ENCODE results near the gene PANX2.
A peak's percentile ranks its signal among the peaks of the same experiment; 100 is the strongest.
"Not testable (repeated sequence)": the region's sequence is repeated elsewhere in the genome, so short reads cannot be mapped to it uniquely, and the experiment has no call there.

Gene PANX2

DNA sequence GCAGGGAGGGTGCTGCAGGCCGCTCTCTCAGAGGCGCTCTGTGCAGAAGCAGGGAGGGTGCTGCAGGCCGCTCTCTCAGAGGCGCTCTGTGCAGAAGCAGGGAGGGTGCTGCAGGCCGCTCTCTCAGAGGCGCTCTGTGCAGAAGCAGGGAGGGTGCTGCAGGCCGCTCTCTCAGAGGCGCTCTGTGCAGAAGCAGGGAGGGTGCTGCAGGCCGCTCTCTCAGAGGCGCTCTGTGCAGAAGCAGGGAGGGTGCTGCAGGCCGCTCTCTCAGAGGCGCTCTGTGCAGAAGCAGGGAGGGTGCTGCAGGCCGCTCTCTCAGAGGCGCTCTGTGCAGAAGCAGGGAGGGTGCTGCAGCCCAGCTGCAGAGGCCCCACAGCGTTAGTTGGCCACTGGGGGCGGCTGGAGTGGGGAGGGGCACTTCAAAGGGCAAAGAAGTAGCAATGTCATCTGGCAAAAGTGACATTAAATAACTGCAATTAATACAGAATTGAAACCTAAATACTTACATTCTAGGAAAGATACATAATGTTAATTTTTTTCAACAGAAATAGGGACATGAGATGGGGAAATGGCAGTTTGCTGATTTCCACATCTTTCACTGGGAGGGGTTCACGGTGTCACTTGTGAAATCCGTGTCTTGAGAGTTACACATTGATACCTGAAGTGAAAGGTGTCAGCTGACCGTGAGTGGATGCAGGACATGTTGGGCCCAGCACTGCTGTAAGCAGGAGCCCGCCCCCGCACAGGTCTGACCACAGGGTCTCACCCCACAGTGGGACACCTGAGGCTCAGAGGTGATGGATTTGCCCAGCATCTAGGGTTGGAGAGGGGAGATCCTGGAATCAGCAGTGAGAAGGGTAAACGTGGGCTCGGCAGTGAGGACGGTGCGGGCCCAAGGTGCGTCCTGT, 23.0 kb upstream of the PANX2 start:
- DNase-seq, result not testable (repeated sequence)

DNA sequence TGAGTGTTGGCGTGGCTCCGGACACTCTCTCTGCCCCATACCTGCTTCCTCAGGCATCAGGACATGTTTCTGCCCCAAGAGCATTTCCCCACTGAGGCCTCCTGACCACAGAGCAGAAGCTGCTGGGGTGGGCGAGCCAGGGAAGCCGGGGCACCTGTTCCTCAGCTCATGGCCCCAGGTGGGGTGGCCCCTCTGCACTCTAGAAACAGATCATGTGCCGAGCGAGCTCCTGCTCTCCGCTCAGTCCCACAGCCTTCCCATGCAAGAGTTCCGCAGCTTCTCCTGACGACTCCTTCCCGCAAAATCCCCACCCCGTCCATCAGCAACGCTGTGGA, 22.4 kb upstream of the PANX2 start:
- no peak for DNase-seq

DNA sequence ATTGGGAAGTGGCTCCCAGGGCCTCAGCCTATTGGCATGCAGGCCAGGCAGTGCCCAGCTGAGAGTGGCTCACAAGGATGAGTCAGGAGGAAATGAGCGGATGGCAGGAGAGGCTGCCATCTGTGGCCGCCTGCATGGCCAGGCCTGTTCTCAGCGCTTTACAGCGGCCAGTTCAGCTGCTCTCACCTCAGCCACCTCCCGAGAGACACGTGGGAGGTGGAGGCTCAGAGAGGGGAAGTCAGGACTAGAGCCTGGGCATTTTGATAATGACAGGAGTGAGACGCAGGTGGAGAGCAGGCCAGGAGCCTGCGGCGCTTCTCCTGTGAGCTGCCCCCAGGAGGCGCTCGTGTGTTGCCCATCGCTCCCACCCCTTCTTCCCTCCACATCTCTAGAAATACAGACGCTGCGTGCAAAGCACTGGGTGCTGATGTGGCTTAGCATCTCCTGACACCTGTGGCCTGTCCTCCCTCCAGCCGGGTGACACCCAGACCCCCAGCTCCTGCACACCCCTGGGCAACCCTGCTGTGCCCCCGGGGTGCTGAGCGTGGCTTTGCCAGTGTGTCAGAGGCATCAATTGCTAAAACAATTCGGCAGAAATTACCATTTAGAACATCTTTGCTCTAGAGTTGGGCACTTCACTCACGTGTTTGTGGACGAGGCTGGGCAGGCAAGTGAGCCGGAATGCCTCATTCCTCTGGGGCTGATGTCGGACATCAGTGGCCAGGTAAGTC, 21.4 kb upstream of the PANX2 start:
- DNase-seq, result peak in 8 of 58 donors; percentile 8 to 45 (median 24)

DNA sequence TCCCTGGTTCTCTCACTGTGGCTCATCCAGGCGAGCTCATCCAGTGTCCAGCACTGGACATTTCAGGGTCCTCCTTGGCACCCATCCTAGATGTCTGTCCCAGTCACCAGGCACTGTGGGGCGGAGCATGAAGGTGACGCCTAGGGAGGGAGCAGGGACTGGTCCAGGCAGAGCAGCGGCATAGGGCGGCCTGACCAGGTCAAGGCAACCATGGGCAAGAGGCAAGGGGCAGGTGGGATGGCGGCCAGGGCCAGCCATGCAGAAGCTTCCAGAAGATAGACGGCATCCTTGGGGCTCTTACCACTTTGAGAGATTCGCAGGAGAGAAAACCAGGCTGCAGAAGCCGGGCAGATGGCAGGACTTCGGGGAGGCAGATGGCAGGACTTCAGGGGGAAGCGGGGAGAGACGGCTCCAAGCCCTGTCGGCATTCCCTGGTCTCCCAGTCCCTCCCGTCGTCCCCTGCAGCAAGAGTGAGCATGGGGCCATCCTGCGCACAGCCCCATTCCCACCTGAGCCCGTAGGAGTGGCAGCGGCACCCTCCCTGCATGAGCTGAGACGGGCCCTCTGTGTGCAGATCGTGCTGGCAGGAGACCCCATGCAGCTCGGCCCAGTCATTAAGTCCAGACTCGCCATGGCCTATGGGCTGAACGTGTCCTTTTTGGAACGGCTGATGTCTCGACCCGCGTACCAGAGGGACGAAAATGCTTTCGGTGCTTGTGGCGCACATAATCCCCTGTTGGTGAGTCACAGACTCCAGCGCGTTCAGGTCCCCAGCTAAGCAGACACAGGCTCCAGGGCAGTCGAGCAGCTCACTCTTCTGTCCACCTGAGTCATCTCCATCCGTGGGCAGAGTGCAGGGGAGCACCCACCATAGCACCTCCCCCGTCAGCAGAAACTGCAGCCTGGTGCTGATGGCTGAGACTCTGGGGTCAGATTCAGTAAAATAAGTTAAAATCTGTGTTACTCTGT, 20.1 kb upstream of the PANX2 start:
- DNase-seq, result no peak

DNA sequence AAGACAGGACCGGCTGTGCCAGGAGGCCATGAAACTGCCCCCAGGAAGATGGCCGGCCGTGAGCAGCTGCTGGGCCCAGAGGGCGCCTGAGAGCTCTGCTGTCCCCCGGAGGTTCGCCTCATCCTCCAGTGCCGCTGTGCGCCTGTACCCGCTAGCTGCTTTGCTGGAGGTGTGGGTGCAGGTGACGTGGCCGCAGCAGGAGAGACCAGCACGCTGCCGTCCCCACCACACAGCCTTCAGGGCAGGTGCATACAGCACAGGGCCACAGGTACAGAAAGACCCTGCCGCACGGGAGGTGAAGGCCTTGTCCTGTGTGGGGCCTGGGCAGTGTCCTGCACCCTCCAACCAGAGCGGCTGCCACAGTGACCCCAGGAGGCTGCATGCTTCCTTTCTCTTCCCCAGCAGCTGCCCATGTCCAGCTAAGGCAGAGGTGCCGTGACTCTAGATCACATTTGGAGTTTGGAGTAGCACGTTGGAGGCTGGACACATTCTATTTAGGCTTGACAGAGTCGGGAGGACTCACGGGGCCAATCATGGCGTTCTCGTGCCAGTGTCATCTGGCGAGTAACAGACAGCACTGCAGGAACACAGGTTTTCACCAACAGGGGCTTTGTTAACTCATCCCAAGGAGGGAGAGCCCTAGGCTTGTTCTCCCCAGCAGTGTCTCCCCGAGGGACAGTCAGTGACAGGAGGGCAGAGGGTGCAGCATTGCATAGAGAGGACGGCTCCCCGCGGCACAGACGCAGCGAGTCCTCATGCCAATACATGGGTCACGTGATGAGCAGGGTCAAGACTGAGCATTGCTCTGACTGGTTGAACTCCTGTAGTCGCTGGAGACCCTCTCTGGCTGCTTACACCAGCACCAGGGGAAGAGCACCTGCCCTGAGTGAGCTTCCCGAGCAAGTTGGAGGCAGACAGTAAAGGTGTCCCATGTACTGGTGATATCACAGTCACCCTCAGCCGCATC, 18.7 kb upstream of the PANX2 start:
- no peak for DNase-seq

DNA sequence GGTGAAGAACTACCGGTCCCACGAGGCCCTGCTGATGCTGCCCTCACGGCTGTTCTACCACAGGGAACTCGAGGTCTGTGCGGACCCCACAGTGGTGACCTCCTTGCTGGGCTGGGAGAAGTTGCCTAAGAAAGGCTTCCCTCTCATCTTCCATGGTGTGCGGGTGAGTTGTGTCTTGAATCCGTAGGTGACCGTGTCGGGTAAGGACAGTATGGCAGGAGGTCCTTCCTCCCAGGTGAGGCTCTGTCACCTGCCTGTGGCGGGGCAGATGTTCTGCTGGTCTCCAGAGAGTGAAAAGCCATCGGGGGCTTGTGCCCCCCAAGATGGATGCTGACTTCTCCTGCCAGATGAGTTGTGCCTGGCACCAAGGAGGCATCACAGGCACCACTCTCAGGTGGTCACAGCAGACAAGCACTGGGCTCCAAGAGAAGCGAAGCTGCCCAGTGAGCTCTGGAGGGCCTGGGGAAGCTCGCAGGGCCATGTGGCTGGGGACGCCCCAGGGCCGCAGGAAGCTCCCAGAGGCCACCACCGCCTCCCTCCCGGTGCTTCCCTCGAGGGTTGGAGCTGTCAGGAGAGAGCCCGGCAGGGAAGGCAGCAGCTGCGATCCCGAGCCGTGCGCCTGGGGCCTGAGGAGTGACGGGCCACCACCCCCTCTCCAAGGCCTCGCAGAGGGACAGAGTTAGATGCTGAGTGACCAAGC, 17.3 kb upstream of the PANX2 start:
- DNase-seq, result no peak

DNA sequence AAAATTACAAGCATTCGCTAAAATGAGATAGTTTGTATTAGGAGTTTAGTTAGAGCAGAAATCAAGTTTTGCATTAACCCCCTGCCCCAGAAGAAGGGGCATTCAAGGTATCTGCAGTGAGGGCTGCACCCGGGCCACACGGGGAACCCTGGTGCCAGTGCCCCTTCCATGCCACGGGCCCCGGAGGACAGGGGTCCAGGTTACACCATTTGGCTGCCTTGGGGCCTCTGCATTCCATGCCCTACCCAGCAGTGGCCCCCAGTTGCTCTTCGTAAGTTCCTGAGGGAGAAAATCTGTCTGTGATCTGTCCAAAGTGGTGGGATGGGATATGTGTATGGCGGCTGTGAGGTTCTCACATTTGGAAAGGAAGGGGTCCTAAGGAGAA, 16.8 kb upstream of the PANX2 start:
- DNase-seq, result no peak

DNA sequence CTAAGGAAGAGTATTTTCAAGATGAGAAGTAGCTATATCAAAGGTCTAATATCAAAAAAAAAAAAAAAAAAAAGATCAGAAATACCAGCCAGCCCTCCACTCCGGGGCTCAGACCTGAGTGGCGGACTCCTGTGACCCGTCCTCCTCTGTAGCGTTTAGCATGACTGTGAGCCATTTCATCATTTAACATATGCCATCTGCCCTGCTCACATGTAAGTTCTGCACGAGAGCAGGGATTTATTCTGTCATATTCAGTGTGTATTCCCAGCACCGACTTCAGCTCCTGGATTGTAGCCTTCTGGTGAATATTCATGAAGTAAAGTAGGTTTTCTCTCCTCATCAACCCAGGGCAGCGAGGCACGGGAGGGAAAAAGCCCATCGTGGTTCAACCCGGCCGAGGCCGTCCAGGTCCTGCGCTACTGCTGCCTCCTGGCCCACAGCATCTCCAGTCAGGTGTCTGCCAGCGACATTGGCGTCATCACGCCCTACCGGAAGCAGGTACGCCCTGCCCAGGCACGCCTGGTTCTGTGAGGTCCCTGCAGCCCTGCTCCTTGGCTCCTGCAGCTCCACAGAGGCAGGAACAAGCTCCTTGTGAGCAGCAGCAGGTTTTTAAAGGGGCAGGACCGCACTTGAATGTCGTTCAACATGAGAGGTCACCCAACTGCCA, 12.7 kb upstream of the PANX2 start:
- no peak for DNase-seq

DNA sequence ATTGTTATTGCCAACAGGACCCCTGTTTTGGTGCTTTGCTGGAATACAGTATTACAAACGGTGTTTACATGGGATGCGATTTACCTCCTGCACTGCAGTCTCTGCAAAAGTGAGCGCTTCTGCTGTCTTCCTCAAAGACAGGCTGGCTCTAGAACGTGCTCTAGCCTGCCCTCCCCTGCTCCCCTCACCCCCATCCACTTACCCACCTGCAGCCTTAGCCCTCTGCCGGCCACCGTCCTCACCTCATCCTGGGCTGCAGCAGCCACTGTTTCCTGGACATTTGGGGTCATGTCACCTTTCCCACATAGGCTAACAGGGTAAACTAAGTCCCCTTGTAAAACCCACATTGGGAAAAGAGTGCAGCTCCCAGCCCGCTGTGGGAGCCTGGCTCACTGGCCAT, 9.6 kb upstream of the PANX2 start:
- no peak for DNase-seq

DNA sequence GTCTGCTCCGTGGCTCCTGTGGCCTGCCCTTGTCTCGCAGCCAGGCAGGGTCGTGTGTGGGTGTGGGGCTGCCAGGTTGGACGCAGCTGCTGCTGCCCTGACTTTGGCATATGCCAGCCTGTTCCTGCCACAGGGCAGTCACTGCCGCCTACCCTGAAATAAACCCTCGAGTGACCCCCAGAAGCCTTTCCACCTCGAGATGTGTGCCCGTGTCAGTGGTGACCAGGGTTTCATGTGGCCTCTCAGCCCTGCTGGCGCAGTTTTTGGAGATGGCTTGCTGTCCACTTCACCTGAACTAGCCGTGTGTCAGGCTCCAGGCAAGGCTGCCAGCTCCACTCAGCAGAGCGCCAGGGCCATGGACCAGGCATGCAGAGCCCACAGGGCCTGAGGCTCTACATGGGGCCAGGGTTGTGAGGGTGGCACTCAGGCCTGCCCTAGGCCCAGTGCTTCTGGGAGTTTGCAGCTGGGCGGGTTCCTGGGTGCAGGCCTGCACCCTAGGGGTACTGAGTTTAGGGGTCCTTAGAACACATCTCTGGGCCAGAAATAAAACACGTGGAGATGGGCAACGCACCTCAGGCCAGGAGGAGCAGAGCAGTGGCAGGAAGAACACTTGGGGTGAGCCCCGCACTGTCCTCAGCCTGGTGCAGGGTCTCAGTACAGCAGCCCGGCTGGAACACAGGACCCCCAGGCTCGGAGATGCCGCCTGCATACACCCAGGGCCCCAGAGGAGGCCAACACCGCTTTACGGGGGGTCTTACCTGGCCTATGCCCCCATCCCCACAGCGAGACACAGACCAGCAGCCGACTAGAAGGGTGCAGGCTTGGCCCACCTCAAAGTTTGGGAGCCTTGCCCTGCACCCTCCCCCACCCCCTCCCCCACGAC, 8.8 kb upstream of the PANX2 start:
- DNase-seq, result no peak

DNA sequence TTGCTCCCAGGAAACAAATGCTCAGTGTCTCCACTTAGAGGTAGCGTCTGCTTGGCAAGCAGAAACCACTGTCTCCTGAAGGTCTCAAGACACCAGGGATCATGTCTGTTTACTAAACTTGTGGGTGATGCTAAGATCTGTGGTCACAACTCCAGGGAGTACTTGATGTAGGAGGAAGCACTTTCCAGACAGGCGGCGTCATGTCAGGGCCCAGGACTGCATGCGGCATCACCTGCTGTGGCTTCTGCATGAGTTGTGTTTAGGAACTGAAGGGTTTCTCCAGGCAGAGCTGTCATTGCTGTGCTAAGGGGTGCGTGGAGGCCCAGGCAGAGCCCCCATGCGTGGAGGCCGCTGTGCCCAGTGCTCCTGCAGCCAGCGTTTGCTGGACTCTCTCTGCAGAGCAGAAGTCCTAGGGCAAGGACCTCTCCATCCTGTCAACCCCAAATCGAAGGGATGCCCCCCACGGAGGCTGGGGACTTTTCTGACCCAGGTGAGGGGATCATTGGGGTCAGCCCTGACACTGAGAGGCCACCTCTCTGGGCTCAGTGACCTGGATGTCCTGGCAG, 8.1 kb upstream of the PANX2 start:
- no peak for DNase-seq

DNA sequence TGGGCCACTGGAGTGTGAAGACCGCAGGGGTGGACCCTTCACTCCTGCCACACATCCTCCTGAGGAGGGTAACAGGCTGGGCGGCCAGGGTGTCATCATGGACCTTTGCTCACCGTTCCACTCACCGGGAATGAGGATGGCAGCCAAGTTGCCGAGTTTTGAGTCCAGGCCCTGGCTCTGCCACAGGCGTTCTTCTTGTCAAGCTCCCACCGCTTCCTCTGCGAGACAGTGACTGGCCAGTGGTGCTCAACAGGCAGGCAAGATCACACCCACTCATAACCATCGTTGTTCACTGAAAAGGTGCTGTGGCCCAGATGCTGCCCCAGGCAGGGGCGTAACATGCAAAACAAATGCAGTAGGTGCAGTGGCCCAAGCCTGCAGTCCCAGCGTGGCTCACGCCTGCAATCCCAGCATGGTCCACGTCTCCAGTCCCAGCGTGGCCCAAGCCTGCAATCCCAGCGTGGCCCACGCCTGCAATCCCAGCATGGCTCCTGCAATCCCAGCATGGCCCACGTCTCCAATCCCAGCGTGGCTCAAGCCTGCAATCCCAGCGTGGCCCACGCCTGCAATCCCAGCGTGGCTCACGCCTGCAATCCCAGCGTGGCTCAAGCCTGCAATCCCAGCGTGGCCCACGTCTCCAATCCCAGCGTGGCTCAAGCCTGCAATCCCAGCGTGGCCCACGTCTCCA, 5.0 kb upstream of the PANX2 start:
- DNase-seq, result no peak

DNA sequence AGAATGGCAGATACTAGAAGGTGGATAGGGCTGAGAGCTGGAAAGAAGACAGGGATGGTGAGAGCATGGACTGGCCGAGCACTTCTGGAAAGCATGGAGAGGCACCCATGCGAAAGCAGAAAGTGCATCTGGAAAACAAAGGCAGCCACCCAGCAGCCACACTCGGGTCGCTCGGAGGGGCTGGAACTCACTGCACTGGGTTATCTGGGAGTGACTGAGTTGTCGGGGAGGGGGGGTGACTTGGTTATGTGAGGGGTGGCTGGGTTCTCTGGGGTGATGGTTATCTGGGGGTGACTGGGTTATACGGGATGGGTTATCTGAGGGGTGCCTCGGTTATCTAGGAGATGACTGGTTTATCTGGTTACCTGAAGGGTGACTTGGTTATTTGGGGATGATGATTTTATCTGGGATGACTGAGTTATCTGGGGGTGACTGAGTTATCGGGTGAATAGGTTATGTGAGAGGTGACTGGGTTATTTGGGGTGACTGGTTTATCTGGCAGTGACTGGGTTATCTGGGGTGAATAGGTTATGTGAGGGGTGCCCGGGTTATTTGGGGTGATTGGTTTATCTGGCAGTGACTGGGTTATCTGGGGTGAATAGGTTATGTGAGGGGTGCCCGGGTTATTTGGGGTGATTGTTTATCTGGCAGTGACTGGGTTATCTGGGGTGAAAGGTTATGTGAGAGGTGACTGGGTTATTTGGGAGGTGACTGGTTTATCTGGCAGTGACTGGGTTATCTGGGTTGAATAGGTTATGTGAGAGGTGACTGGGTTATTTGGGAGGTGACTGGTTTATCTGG, 2.6 kb upstream of the PANX2 start:
- no peak for DNase-seq

DNA sequence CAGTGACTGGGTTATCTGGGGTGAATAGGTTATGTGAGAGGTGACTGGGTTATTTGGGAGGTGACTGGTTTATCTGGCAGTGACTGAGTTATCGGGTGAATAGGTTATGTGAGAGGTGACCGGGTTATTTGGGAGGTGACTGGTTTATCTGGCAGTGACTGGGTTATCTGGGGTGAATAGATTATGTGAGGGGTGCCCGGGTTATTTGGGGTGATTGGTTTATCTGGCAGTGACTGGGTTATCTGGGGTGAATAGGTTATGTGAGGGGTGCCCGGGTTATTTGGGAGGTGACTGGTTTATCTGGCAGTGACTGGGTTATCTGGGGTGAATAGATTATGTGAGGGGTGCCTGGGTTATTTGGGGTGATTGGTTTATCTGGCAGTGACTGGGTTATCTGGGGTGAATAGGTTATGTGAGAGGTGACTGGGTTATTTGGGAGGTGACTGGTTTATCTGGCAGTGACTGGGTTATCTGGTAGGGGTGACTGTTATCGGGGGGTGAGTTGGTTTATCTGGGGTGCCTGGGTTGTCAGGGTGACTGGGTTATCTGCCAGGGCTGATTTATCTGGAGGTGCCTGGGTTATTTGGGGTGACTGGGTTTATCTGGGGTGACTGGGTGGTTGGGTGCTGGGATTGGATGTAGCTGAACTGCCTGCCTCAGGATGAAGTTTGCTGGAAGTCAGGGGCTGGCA, 1.9 kb upstream of the PANX2 start:
- DNase-seq, result not testable (repeated sequence)

DNA sequence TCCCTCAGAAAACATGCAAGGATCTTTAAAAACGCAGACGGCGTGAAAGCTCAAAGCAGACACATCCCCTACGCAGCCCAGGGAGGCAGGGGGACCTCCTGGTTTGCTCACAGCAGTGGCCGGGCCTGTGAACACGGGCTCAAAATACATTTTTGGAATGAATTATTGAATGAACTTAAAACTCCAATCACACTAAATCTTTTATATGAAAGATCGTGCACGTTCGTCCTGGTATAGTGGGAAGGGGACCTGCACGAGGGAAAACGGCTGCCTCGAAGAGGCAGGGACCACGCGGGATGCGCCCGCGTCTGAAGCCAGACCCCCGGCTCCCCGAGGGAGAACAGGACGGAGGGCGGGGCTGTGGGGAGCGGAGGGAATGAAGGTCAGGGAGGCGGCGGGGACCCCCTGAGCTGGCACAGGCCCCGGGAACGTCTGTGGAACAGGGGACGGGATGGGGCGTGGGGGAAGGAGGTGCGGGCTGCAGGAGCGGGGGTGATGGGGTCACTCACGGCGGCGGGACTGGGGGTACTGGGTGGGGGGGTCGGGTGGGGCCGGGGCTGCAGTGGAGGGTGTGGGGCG, 1.3 kb upstream of the PANX2 start:
- peak in 1 of 58 donors; percentile 15 for DNase-seq
